C4-2B (cell line): Measurements from ENCODE around the gene SLC43A3.

Source experiments
- ZFX ChIP-seq: fragments of 450-650 bp; IDR thresholded peaks from 2 replicates; pipeline ENCODE4 v1.6.1; 2017
- TF ChIP-seq, protein P1 (sequence below): fragments of 450-650 bp; conservative IDR thresholded peaks from 2 replicates; pipeline ENCODE4 v1.5.1; 2017; ENCODE audit warnings: mild to moderate bottlenecking

DNA sequence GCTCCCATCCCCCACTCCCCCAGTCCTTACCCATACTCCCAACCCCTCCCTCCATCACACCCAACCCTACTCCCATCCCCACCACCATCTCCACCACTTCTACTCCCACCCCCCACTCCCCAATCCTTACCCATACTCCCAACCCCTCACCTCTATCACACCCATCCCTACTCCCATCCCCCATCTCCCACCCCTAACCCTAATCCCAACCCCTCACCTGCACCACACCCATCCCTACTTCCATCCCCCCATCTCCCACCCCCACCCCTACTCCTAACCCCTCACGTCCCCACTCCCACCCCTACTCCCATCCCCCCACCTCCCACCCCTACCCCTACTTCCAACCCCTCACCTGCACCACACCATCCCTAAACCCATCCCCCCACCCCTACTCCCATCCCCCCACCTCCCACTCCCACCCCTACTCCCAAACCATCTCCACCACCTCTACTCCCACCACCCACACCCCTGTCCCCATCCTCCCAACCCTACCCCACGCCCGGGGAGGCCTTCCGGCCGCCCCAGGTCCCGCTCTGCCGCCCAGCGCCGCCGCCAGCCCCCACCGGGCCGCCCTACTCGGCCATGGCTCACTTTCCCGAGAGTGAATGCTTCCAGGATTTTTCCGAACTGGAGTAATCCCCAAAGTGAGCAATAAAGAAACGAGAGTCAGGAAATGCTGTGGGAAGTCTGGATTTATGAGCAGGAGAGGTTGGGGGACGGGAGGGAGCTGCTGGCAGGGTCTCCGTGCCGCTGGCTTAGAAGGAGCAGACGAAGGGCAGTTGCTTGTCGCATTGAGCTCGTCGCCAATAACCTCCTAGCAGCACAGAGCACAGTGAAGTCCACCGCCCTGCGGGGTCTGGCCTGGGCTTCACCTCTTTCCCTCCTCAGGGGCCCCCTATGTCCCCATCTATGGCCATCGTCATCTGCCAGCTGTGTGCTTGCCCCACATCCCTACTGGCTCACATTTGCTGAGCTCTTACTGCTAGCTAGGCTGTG is 50.5 kb downstream of the SLC43A3 start:
- TF ChIP-seq, protein P1, sequence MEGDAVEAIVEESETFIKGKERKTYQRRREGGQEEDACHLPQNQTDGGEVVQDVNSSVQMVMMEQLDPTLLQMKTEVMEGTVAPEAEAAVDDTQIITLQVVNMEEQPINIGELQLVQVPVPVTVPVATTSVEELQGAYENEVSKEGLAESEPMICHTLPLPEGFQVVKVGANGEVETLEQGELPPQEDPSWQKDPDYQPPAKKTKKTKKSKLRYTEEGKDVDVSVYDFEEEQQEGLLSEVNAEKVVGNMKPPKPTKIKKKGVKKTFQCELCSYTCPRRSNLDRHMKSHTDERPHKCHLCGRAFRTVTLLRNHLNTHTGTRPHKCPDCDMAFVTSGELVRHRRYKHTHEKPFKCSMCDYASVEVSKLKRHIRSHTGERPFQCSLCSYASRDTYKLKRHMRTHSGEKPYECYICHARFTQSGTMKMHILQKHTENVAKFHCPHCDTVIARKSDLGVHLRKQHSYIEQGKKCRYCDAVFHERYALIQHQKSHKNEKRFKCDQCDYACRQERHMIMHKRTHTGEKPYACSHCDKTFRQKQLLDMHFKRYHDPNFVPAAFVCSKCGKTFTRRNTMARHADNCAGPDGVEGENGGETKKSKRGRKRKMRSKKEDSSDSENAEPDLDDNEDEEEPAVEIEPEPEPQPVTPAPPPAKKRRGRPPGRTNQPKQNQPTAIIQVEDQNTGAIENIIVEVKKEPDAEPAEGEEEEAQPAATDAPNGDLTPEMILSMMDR: no peak
- no peak for TF ChIP-seq ZFX
